H1 (cell line): ENCODE data around the gene LRIG2. TPM values are rescaled to one million over a fixed set of nuclear protein-coding genes. Genes with fewer than 3 reads are reported as not detected.

Experiments used
- CTCF ChIA-PET: fragments of 300-600 bp; sonication (Branson Sonifier 250); formaldehyde crosslinking; loops from one replicate; lab custom pipeline; 2021; ENCODE audit not compliant: partially characterized antibody; lab: Charles Lee
- POLR2A ChIA-PET: fragments of 300-600 bp; sonication (Branson Sonifier 250); formaldehyde crosslinking; loops from one replicate; lab custom pipeline; 2021; ENCODE audit warnings: inconsistent platforms; ENCODE audit not compliant: partially characterized antibody; lab: Charles Lee
- DNase-seq, 2 experiments: peaks; one replicate each; pipeline versions ENCODE4 v3.0.0 to v3.0.0-alpha.2; 2010 to 2022; ENCODE audit warnings: low spot score in 2 of 2, low read depth in 1 of 2, mixed read lengths in 1 of 2
- FAIRE-seq: peaks from 2 replicates; lab custom pipeline; 2011; peaks lifted over from hg19 to GRCh38; lab: Jason Lieb, UNC
- H2AFZ ChIP-seq: 2 replicates; pipeline ENCODE4 v1.8.1; 2012; ENCODE audit warnings: low read length, inconsistent platforms
- H2AK5ac ChIP-seq: 2 replicates; pipeline ENCODE4 v1.6.1; 2013; ENCODE audit warnings: low read depth, low read length
- H2BK120ac ChIP-seq: replicated peaks from 2 replicates; pipeline ENCODE3; 2013; ENCODE audit warnings: low read depth, low read length, inconsistent platforms
- H2BK12ac ChIP-seq: 2 replicates; pipeline ENCODE4 v1.6.1; 2013; ENCODE audit warnings: low read depth, low read length
- H2BK15ac ChIP-seq: 2 replicates; pipeline ENCODE4 v1.6.1; 2013; ENCODE audit warnings: low read length
- H2BK20ac ChIP-seq: 2 replicates; pipeline ENCODE4 v1.6.1; 2013; ENCODE audit warnings: low read length
- H2BK5ac ChIP-seq: 2 replicates; pipeline ENCODE4 v1.6.1; 2013; ENCODE audit warnings: low read depth, low read length
- H3K14ac ChIP-seq: 2 replicates; pipeline ENCODE4 v1.6.1; 2013; ENCODE audit warnings: inconsistent platforms; ENCODE audit not compliant: insufficient read length
- H3K18ac ChIP-seq: 2 replicates; pipeline ENCODE4 v1.6.1; 2013; ENCODE audit warnings: low read length; ENCODE audit errors: extremely low read depth
- H3K23ac ChIP-seq: 2 replicates; pipeline ENCODE4 v1.6.1; 2013; ENCODE audit warnings: inconsistent platforms; ENCODE audit not compliant: insufficient read length
- H3K23me2 ChIP-seq: 2 replicates; pipeline ENCODE4 v1.6.1; 2013; ENCODE audit warnings: low read depth, low read length
- H3K27ac ChIP-seq: 2 replicates; pipeline ENCODE4 v1.6.1; 2011; ENCODE audit warnings: low read depth, low read length, inconsistent platforms
- H3K27me3 ChIP-seq, 4 experiments: replicated peaks in 1 of 4; 1 replicate in 1 of 4; 2 replicates in 3 of 4; pipeline versions ENCODE4 v1.6.1 to v1.8.1; 2011 to 2013; ENCODE audit warnings: low read length in 3 of 4, mild to moderate bottlenecking in 3 of 4, inconsistent platforms in 2 of 4, mixed read lengths in 2 of 4, moderate library complexity in 1 of 4; ENCODE audit not compliant: control insufficient read depth in 3 of 4, insufficient read depth in 3 of 4; ENCODE audit errors: extremely low read depth in 1 of 4
- H3K36me3 ChIP-seq, 4 experiments: 2 replicates each; pipeline versions ENCODE4 v1.6.1 to v1.8.1; 2011 to 2013; ENCODE audit warnings: mild to moderate bottlenecking in 4 of 4, low read length in 3 of 4, moderate library complexity in 2 of 4, control low read depth in 1 of 4, inconsistent platforms in 1 of 4; ENCODE audit not compliant: insufficient read depth in 4 of 4, control insufficient read depth in 2 of 4
- H3K4ac ChIP-seq: replicated peaks from 2 replicates; pipeline ENCODE3; 2013; ENCODE audit warnings: low read length, low read depth, mixed read lengths, inconsistent platforms; ENCODE audit not compliant: insufficient read length
- H3K4me1 ChIP-seq, 4 experiments: replicated peaks in 1 of 4; 1 replicate in 1 of 4; 2 replicates in 3 of 4; pipeline versions ENCODE4 v1.6.1 to v1.8.1; 2011 to 2013; ENCODE audit warnings: low read length in 3 of 4, inconsistent platforms in 2 of 4, mixed read lengths in 1 of 4; ENCODE audit not compliant: insufficient read depth in 4 of 4, control insufficient read depth in 3 of 4
- H3K4me2 ChIP-seq, 2 experiments: 2 replicates each; pipeline versions ENCODE4 v1.6.1 to v1.8.1; 2011 to 2013; ENCODE audit warnings: low read depth in 2 of 2, low read length in 2 of 2, control low read depth in 1 of 2, inconsistent platforms in 1 of 2, mild to moderate bottlenecking in 1 of 2; ENCODE audit not compliant: insufficient read depth in 1 of 2
- H3K4me3 ChIP-seq, 4 experiments: fragments of 200-600, 300-600 bp in 1 of 4; sonication (generic), shearing (Covaris generic), sonication (Bioruptor Twin) in 1 of 4; 2 replicates each; pipeline versions ENCODE4 v1.5.1 to v1.8.1; 2011 to 2016; ENCODE audit warnings: low read length in 4 of 4, low read depth in 3 of 4, control low read depth in 2 of 4, inconsistent platforms in 2 of 4, mild to moderate bottlenecking in 2 of 4, mixed read lengths in 1 of 4, moderate library complexity in 1 of 4; ENCODE audit not compliant: insufficient read depth in 2 of 4; ENCODE audit errors: extremely low read depth in 1 of 4
- H3K56ac ChIP-seq: replicated peaks from 2 replicates; pipeline ENCODE3; 2013; ENCODE audit warnings: low read depth, mild to moderate bottlenecking, mixed read lengths, low read length, inconsistent platforms; ENCODE audit not compliant: insufficient read length
- H3K79me1 ChIP-seq: 2 replicates; pipeline ENCODE4 v1.6.1; 2013; ENCODE audit warnings: low read depth, low read length, control low read depth
- H3K79me2 ChIP-seq, 2 experiments: 2 replicates each; pipeline versions ENCODE4 v1.6.1 to v1.8.1; 2012 to 2013; ENCODE audit warnings: low read length in 2 of 2, mild to moderate bottlenecking in 2 of 2, inconsistent platforms in 1 of 2; ENCODE audit not compliant: insufficient read depth in 2 of 2, control insufficient read depth in 1 of 2
- H3K9ac ChIP-seq, 4 experiments: replicated peaks in 1 of 4; 1 replicate in 1 of 4; 2 replicates in 3 of 4; pipeline versions ENCODE4 v1.6.1 to v1.8.1; 2011 to 2013; ENCODE audit warnings: low read depth in 3 of 4, low read length in 3 of 4, control low read depth in 2 of 4, mild to moderate bottlenecking in 2 of 4, moderate library complexity in 2 of 4, inconsistent platforms in 1 of 4; ENCODE audit errors: extremely low read depth in 1 of 4
- H3K9me3 ChIP-seq, 2 experiments: 2 replicates each; pipeline versions ENCODE4 v1.6.1 to v1.8.1; 2012 to 2013; ENCODE audit warnings: mild to moderate bottlenecking in 2 of 2, moderate library complexity in 2 of 2, control low read depth in 1 of 2, inconsistent platforms in 1 of 2, low read depth in 1 of 2, low read length in 1 of 2, mixed read lengths in 1 of 2; ENCODE audit not compliant: insufficient read depth in 2 of 2
- H4K20me1 ChIP-seq, 2 experiments: replicated peaks in 1 of 2; 2 replicates each; pipeline versions ENCODE3 to v1.8.1; 2011 to 2013; ENCODE audit warnings: inconsistent platforms in 2 of 2, low read length in 2 of 2, mild to moderate bottlenecking in 1 of 2; ENCODE audit not compliant: insufficient read depth in 2 of 2, control insufficient read depth in 1 of 2
- H4K5ac ChIP-seq: 2 replicates; pipeline ENCODE4 v1.6.1; 2013; ENCODE audit warnings: low read length, low read depth, mixed read lengths, inconsistent platforms; ENCODE audit not compliant: insufficient read length
- H4K8ac ChIP-seq: 2 replicates; pipeline ENCODE4 v1.8.0; 2013; ENCODE audit warnings: mild to moderate bottlenecking, moderate library complexity, low read length, inconsistent platforms; ENCODE audit not compliant: insufficient read depth; ENCODE audit errors: extremely low read depth
- H4K91ac ChIP-seq: replicated peaks from 2 replicates; pipeline ENCODE3; 2013; ENCODE audit warnings: low read length, mixed read lengths, inconsistent platforms; ENCODE audit not compliant: insufficient read length
- CHD1 ChIP-seq: IDR thresholded peaks from 2 replicates; pipeline ENCODE4 v1.6.1; 2012; ENCODE audit warnings: low read depth, low read length, improper control_type of control experiment
- EP300 ChIP-seq, 2 experiments: IDR thresholded peaks; 1 replicate in 1 of 2; 2 replicates in 1 of 2; pipeline ENCODE4 v1.6.1; 2011 to 2012; ENCODE audit warnings: low read depth in 2 of 2, low read length in 2 of 2, mild to moderate bottlenecking in 2 of 2, borderline replicate concordance in 1 of 2, inconsistent platforms in 1 of 2, moderate library complexity in 1 of 2
- HDAC6 ChIP-seq: IDR thresholded peaks from one replicate; pipeline ENCODE4 v1.7.1; 2012; ENCODE audit warnings: low read depth, mild to moderate bottlenecking, inconsistent platforms, low read length, moderate library complexity
- JUND ChIP-seq: IDR thresholded peaks from 2 replicates; pipeline ENCODE4 v1.6.1; 2011; ENCODE audit warnings: mild to moderate bottlenecking, improper control_type of control experiment, low read length
- KDM4A ChIP-seq: IDR thresholded peaks from one replicate; pipeline ENCODE4 v1.7.1; 2012; ENCODE audit warnings: low read depth, mild to moderate bottlenecking, moderate library complexity, low read length, inconsistent platforms; ENCODE audit not compliant: severe bottlenecking
- KDM5A ChIP-seq: fragments of 200-600 bp; IDR thresholded peaks from 2 replicates; pipeline ENCODE4 v1.7.1; 2012; ENCODE audit warnings: mild to moderate bottlenecking, low read length, inconsistent platforms, mixed read lengths
- NRF1 ChIP-seq: IDR thresholded peaks from 2 replicates; pipeline ENCODE4 v1.6.1; 2011; ENCODE audit warnings: mild to moderate bottlenecking, low read depth, low read length, improper control_type of control experiment
- POLR2AphosphoS5 ChIP-seq: IDR thresholded peaks from 2 replicates; pipeline ENCODE4 v1.6.1; 2011; ENCODE audit warnings: low read depth, low read length
- TAF7 ChIP-seq: optimal IDR thresholded peaks from 2 replicates; pipeline ENCODE3; 2011; ENCODE audit warnings: low read depth, mild to moderate bottlenecking, inconsistent platforms, low read length, moderate library complexity, borderline replicate concordance
- YY1 ChIP-seq: IDR thresholded peaks from 2 replicates; pipeline ENCODE4 v1.6.1; 2011; ENCODE audit warnings: low read depth, mild to moderate bottlenecking, low read length
- WGBS, 2 experiments: shearing (Covaris generic) in 1 of 2; methylation state at CpG; one replicate each; pipeline versions ENCODE4 v1.1.6 to v1.1.7; 2013 to 2015; ENCODE audit warnings: low lambda C conversion rate in 2 of 2, mixed read lengths in 2 of 2, inconsistent platforms in 1 of 2, low coverage in 1 of 2, missing lambda C conversion rate in 1 of 2; ENCODE audit not compliant: insufficient replicate concordance in 2 of 2, insufficient coverage in 1 of 2, insufficient read length in 1 of 2; ENCODE audit errors: extremely low coverage in 1 of 2, missing lambda C conversion rate in 1 of 2; 5-methylcytosine and 5-hydroxymethylcytosine counted together
- polyA plus RNA-seq, 7 experiments: library from polyadenylated mRNA; depleted of rRNA in 3 of 7; stranded (reverse) in 5 of 7; unstranded in 2 of 7; fragments of >200 nt in 5 of 7; fragments of 200-250 nt in 2 of 7; gene quantifications; 1 replicate in 5 of 7; 2 replicates in 1 of 7; 4 replicates in 1 of 7; pipeline versions ENCODE4 v1.2.1 to v1.2.3, GENCODE V29; 2011 to 2013; ENCODE audit warnings: missing spikeins in 2 of 7, mixed read lengths in 2 of 7
- total RNA-seq: library from RNA; stranded (reverse); fragmentation: NEBNext Ultra II Directional; extraction: Animal tissue kit (Norgen Biotek cat#: 25700); gene quantifications from 2 replicates; pipeline ENCODE4 v1.2.1, GENCODE V29; 2021

Gene LRIG2
- total and polyA plus RNA-seq, 2 of the 8 experiments (the other 6 are each of a cell fraction or from before 2014, with no cell fraction given), result 16.2 to 20.9 TPM

GRCh38 chr1:113058941-113059706, 13.9 kb upstream of the LRIG2 start:
- H2BK12ac ChIP-seq, result peak overlapping the region; percentile 29; the same call in 1 of the 2 replicates
- POLR2A ChIA-PET, result interaction anchor here (1.2 to 4.1 kb wide), 7 partner anchors 9 to 103 kb away, joined by 4 to 21 read pairs (median 5); partner anchors contain the start of genes LRIG2 and SLC16A1

More at GRCh38 chr1:113058941-113059706, 13.9 kb upstream of the LRIG2 start:
- H2BK5ac ChIP-seq, result no peak overlapping the region
- no peak overlapping the region for H3K18ac ChIP-seq
- no peak overlapping the region for H4K8ac ChIP-seq
- H3K27me3 ChIP-seq, result no peaks in the 10 kb centered on the region
- H3K4ac ChIP-seq, result no peak overlapping the region
- no peak overlapping the region for H4K5ac ChIP-seq
- DNase-seq (no peak), FAIRE-seq (no peak)
- CTCF ChIA-PET, result interaction anchor here (0.6 to 9.8 kb wide), 10 partner anchors 10 to 461 kb away, joined by 3 to 85 read pairs (median 6); partner anchors contain the start of gene LRIG2
- H3K56ac ChIP-seq, result no peak overlapping the region
- H3K79me1 ChIP-seq, result no peaks in the 10 kb centered on the region
- H2AK5ac ChIP-seq, result no peak overlapping the region
- H3K14ac ChIP-seq, result no peak overlapping the region
- no peaks in the 10 kb centered on the region for H3K23me2 ChIP-seq
- TF ChIP-seq KDM5A, result no peak
- TF ChIP-seq JUND, result no peak
- no peak for TF ChIP-seq NRF1
- TF ChIP-seq HDAC6, result no peak
- no peak for TF ChIP-seq EP300 (IDR thresholded peaks at IDR 0.05; ENCODE audit: borderline replicate concordance in 1 of 2, low read depth in 2 of 2, low read length in 2 of 2)
- no peak for TF ChIP-seq POLR2AphosphoS5
- TF ChIP-seq TAF7, result no peak
- no peak for TF ChIP-seq KDM4A
- no peak for TF ChIP-seq CHD1
- no peak for TF ChIP-seq YY1
- no peak overlapping the region for H3K27ac ChIP-seq
- H3K36me3 ChIP-seq, result no peaks in the 10 kb centered on the region; a peak in 1 of 8 replicates
- 0 out of 2 replicates have a peak overlapping the region, but pooled peaks have one; percentile 6 for H2BK20ac ChIP-seq
- no peak overlapping the region for H3K4me3 ChIP-seq
- H3K4me2 ChIP-seq, result no peak overlapping the region
- H4K20me1 ChIP-seq, result no peaks in the 10 kb centered on the region
- no peak overlapping the region for H3K9ac ChIP-seq
- WGBS, 2 experiments, result 84% methylated on average over 5 of the region's 5 CpGs; no CpG with 5 or more reads in 1 of the 2 experiments
- no peak overlapping the region for H2BK120ac ChIP-seq
- peaks cover 3 to 8% (median 7%) of the 10 kb centered on the region in 4 experiments; a peak in 4 of 7 replicates for H3K4me1 ChIP-seq
- H3K9me3 ChIP-seq, result peaks cover 2 to 9% of the 10 kb centered on the region in 2 experiments; a peak in 2 of 4 replicates
- H2BK15ac ChIP-seq, result no peak overlapping the region; the same call in 1 of the 2 replicates
- no peak overlapping the region for H3K23ac ChIP-seq
- no peak overlapping the region for H4K91ac ChIP-seq
- H3K79me2 ChIP-seq, result no peaks in the 10 kb centered on the region
- no peak overlapping the region for H2AFZ ChIP-seq
